GM21360 (cell line): Measurements from ENCODE around the gene TMEM129.
A peak's percentile ranks its signal among the peaks of the same experiment; 100 is the strongest.

ENCODE experiments used
- ATAC-seq: cut with Tn5 transposase; IDR thresholded peaks from one replicate; pipeline ENCODE4 v1.9.1; 2021; ENCODE audit warnings: mild to moderate bottlenecking, moderate library complexity; ENCODE audit not compliant: unreplicated experiment

TMEM129 gene

DNA sequence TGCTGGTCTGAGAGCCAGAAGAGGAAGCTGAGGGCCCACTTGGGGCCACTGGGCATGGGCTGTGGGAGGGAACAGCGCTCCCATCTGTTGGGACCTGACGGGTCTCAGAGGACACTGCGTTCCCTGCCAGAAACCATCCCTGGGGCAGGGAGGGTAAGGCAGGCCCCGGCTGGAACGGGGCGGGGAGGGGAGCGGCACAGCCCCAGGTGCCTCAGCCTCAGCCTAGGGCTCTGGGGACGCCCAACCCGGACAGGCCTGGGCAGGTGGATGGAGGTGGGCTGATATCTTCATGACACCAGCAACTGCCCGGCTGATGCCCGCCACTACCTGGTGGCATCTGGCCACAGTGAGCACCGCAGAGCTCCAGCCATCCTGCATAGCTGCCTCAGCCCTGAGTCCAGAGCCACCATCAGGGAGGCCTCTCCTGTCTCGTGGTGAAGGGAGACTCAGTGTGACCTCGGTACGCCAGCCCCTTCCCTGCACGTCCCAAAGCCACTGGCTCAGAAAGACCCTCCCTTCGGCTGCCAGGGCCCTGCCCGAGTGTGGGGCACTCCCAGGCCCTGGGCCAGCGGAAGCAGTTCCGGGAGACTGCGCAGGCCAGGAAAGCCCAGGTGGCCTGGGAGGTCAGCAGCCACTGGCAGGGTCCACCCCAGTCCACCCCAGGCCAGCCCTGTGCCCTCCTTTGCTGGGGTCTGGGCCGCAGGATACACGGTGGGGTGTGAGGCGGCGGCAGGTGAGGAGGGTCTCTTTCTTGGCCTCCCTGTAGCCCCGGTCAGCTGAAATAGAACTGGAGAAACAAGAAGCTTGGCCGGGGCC is 37.4 kb upstream of the TMEM129 start:
- no peak for ATAC-seq

- no peak for ATAC-seq
These were observed 36.7 kb upstream of the TMEM129 start for GRCh38 chr4:1757836-1758235.

GRCh38 chr4:1756893-1757779 is 36.0 kb upstream of the TMEM129 start:
- no peak for ATAC-seq

- no peak for ATAC-seq
These were observed 35.0 kb upstream of the TMEM129 start for GRCh38 chr4:1756079-1756478.

GRCh38 chr4:1755297-1755696 is 34.2 kb upstream of the TMEM129 start:
- no peak for ATAC-seq

DNA sequence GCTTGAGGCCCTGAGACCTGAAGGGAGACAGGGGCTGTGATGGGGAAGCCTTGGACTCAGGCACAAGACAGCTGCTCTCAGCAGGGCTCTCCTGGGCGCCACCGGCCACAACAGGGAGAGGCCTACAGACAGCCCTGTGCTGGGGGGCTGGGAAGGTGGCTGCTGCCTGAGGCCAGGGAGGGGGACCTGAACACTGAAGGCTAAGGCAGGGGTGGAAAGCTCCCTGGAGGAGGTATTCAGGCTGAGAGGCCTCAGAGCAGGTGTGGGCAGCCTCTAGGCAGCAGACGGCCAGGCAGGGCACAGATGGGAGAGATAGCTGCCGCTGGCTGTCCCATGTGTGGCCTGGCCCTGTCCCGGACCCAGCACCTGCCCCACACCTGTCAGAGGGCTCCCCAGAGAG is 33.2 kb upstream of the TMEM129 start:
- ATAC-seq: no peak

- ATAC-seq: no peak
These were observed 32.7 kb upstream of the TMEM129 start for GRCh38 chr4:1753697-1754311.

DNA sequence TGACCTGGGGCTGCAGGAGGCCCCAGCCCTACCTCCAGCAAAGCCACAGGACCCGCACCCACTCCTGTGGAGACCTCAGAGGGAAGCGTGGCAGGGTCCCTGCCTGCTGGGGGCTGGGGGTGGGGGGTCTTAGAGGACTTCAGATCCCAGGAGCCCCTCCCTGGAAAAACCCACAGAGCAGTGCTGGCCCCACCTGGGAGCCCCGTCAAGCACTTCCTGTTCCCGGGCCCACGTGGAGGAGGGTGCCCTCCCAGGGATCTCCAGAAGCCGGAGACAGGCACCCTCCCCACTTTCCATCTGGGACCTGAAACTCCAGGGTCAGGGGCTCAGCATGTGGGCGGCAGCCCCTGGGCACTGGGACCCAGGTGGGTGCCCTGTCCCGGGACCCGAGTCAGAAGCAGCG is 32.2 kb upstream of the TMEM129 start:
- ATAC-seq: no peak

DNA sequence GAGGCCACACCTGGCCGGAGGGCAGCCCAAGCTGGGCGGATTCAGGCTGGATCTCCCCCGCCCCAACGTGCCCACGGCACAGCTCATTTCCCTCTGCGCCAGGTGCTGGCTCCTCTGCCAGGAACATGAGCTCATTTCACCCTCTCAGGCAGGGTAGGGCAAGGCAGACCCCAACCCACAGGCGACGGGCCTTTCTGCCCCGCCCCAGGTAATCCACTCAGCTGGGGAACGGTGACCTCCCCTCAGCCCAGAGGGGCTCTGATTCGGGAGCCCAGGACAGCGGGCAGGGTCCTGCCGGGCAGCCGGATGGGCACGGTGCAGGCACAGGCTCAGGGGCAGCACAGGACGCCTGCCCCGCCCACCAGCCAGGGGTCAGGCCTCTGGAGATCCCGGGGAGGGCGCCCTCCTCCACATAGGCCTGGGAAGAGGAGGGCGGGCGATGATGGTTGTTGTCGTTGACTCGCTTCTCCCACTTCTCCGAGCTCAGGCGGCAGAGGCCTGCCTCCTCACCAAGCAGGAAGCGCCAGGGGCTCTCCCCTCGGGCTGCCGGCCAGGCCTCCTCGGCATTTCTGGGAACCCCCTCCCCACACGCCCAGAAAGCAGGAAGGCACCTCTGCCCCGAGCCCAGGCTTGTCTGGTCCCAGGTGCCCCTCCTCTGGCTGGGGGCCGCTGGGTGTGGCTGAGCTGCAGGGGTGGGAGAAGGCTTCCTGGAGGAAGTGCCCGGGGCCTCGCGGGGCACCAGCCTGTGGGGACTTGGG is 31.3 kb upstream of the TMEM129 start:
- ATAC-seq: no peak

- no peak for ATAC-seq
These were observed 30.8 kb upstream of the TMEM129 start for GRCh38 chr4:1751919-1752283.

GRCh38 chr4:1751155-1751918 is 30.2 kb upstream of the TMEM129 start:
- no peak for ATAC-seq

GRCh38 chr4:1750381-1751154 is 29.4 kb upstream of the TMEM129 start:
- ATAC-seq: no peak

- ATAC-seq: no peak
These were observed 28.7 kb upstream of the TMEM129 start for GRCh38 chr4:1749826-1750225.

- no peak for ATAC-seq
These were observed 28.2 kb upstream of the TMEM129 start for GRCh38 chr4:1749370-1749769.

DNA sequence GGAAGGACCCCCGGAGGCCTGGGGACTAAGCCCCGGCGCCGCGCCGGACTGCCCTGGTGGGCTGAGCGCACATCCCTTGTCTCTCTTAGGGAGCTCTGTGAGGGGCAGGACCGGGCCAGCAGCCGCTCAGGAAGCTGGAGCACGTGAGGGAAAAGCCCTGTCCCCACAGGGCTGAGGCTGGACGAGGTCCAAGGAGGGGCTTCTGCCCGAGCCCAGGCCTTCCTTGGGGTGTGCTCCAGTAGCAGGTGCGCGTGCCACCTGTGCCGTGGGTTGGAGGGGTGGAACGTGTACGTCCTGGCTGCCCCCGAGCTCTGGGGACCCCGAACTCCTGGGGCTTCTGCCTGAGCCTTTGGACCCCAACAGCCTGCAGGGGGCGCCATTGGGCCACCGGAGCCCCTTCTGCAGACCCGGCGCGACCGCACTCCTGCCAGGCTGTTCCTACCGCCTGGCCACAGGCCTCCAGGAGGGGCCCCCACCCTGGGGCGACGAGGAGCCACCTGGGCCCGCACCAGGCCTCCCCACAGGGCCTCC is 27.4 kb upstream of the TMEM129 start:
- no peak for ATAC-seq

DNA sequence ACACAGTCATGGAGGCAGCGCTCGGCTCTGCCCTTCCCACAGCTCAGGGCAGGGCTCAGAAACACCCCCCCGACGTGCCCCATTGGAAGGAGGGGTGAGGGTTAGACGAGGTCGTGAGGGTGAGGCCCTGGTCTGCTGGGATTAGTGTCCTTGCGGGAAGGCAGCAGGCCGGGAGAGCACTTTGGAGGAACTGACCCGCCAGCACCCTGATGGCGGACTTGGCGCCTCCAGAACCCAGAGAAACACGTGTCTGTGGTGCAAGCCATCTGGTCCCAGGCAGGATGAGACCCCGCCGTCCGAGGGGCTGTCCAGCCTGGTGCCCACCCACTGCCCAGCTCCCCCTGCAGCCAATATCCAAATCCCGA is 26.5 kb upstream of the TMEM129 start:
- no peak for ATAC-seq

- ATAC-seq: no peak
These were observed 25.9 kb upstream of the TMEM129 start for GRCh38 chr4:1746919-1747602.

DNA sequence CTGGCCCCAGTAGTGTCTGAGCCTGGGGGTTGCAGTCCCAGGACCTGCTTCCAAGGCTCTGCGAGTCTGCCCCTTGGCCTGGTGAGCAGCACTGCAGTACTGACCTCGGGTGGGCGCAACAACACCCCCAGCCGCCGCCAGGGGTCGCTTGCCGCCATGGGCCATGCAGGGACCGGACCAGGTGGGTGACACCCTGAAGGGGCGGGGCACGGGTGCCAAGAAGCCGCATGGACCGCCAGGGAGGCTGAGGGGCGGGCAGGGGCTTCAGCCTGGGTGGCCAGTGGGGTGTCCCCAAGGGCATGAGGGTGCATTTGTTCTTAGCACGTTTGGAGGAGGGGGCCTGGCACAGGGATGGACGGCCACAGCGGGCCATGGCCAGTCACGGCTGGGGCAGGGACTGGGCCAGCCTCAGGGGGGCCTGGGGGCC is 25.2 kb upstream of the TMEM129 start:
- peak; percentile 52 for ATAC-seq

- ATAC-seq: no peak
These were observed 24.6 kb upstream of the TMEM129 start for GRCh38 chr4:1745697-1746096.
